HG03196 (cell line): ENCODE data around the gene HDGFL2.

ENCODE experiments used
- ATAC-seq: cut with Tn5 transposase; IDR thresholded peaks from one replicate; pipeline ENCODE4 v1.9.1; 2021; ENCODE audit not compliant: unreplicated experiment

HDGFL2 gene

DNA sequence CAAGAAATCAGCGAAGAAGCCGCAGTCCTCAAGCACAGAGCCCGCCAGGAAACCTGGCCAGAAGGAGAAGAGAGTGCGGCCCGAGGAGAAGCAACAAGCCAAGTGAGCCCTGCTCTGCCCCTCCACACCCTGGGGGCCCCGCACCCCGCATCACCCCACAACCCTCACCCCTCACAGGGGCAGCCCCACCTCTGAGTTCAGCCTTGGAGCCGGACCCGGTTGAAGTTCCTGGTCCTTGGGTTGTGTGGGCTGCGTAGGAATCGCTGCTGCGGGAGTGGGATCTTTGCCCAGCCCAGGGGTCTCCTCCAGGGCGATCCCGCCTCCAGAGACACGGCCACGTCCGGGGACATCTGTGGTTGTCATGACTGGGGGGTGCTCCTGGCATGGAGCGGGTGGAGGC lies 24.2 kb downstream of the HDGFL2 start:
- ATAC-seq = no peak

DNA sequence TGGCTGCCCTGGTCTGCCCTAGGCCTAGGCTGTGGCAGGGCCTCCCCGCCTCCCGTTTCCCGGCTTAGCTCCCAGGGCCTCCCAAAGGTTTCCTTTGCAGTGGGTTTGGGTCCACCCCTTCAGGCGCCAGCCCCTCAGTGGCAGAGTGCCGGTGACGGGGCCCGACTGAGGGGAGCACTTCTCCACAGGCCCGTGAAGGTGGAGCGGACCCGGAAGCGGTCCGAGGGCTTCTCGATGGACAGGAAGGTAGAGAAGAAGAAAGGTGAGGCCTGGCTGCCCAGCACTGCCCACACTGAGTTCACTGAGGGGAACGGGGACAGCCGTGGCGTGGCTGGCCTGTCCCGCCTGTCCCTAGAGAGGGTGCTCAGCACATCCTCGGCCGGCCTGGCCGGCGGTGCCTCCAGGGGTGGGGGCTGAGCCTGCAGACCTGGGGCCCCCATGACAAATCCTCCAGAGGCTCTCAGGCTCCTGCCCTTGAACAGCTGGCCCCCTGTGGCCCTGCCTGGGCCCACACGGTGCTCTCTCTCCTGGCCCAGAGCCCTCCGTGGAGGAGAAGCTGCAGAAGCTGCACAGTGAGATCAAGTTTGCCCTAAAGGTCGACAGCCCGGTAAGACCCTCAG lies 25.8 kb downstream of the HDGFL2 start:
- ATAC-seq = no peak

DNA sequence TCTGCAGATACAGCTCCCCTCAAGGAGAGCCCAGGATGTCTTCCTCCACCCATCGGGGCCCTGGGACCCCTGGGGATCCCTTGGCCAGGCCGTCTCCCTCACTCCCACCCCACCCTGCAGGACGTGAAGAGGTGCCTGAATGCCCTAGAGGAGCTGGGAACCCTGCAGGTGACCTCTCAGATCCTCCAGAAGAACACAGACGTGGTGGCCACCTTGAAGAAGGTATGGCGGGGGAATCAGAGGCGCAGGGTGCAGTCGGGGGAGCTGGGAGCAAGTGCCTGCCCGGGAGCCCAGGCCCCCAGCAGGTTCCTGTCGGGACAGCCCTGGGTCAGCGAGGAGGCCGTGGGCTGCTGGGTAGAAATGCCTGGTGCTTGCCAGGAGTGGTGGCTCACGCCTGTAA lies 26.6 kb downstream of the HDGFL2 start:
- no peak for ATAC-seq

DNA sequence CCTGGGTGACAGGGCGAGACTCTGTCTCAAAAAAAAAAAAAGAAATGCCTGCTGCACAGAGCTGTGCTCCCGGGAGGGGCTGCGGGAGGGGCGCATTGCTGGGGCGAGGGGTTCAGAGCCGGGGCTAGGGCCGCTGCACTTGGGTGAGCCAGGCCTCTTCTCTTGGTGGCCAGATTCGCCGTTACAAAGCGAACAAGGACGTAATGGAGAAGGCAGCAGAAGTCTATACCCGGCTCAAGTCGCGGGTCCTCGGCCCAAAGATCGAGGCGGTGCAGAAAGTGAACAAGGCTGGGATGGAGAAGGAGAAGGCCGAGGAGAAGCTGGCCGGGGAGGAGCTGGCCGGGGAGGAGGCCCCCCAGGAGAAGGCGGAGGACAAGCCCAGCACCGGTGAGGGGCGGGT lies 27.2 kb downstream of the HDGFL2 start:
- no peak for ATAC-seq

DNA sequence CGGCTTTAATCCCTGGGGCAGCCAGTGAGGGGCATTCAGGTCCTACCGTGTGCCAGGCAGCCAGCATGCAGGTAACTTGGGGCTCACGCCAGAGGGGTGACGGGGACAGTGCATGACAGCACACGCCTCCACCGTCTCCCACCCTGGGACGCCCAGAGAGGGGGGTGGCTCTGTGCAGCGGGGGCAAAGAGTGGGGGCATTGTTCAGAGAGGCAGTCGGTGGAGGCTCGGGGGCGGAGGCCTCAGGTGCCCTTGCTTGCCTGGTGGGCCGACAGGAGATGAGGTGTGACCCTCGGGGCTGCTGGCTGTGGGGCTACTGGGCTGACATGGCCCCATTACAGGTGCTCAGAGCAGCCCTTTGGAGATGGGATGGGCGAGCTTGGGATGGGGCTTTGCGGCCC lies 27.8 kb downstream of the HDGFL2 start:
- ATAC-seq = no peak

DNA sequence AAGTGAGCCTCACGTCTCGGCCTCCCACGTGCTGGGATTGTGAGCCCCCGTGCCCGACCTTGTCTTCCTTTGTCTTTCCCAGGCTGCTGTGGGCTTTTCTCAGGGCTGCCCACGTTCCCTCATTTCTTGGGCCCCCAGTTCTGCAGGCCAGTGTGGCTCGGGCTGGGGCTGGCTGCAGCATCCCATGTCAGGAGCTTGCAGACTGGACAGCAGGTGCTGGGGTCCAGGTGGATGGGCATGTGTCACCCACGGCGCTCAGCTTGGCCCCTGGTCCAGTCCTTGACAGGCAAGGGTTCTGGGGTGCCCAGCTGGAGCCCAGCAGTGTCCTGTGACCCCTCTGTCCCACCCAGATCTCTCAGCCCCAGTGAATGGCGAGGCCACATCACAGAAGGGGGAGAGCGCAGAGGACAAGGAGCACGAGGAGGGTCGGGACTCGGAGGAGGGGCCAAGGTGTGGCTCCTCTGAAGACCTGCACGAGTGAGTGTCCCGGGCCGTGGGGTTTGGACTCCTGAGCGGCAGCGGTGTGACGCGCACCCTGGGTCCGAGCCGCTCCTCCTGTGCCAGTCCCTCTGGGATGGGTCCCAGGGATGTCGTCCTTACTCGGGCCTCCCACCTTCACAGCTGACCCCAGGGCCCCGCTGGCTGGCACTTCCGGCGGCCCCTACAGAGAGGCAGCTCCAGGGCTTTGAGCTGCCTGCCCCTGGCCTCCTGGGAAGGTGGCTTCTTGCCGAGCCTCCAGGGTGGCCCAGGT lies 28.9 kb downstream of the HDGFL2 start:
- ATAC-seq = no peak

DNA sequence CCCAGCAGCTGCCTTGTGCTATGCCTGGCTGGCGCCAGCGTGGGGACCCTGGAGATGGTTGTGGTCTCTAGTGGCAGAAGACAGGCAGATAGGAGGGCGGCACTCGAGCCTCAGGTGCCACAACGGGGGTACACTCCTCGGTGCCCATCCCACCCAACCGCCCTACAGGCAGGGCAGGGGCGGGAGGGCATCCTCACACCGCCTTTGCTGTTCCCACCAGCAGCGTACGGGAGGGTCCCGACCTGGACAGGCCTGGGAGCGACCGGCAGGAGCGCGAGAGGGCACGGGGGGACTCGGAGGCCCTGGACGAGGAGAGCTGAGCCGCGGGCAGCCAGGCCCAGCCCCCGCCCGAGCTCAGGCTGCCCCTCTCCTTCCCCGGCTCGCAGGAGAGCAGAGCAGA lies 29.6 kb downstream of the HDGFL2 start:
- ATAC-seq = no peak

DNA sequence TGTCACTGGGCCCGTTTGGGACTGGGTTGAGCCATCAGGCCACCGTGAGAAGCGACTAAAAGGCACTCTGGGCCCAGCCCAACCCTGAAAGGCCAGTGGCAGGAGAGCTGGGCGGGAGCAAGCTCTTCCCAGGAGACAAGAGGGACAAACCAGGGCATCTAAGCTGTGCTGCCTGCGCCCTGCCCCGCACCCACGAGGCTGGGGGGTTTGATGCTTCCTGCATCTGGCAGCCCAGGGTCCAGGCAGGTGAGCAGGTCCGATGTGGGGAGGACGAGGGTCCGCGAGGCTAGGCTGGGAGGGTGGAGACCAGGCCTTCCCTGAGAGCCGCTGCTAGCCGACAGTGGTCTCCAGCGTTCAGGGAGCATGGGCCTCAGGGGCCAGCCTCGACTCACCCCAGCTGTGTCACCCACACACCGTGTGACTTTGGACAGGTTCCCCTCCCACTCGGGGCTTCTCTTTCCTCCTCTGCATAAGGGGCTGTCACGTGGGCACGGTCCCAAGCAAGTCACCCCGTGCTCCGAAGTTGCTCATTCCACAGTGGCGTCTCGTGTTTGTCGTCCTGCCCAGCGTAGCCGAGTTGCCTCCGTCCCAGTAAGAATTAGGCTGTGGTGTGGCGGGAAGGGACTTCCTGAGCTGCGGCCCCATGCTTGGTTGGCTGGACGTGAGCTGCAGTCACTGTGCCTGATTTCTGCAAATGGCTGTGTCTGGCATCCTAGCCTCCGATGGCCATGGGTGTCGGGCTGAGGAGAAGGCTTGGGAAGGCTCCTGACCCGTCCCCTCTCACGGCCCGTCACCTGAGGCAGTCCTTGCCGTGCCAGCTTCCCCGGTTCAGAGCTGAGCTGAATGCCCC lies 30.4 kb downstream of the HDGFL2 start:
- no peak for ATAC-seq

DNA sequence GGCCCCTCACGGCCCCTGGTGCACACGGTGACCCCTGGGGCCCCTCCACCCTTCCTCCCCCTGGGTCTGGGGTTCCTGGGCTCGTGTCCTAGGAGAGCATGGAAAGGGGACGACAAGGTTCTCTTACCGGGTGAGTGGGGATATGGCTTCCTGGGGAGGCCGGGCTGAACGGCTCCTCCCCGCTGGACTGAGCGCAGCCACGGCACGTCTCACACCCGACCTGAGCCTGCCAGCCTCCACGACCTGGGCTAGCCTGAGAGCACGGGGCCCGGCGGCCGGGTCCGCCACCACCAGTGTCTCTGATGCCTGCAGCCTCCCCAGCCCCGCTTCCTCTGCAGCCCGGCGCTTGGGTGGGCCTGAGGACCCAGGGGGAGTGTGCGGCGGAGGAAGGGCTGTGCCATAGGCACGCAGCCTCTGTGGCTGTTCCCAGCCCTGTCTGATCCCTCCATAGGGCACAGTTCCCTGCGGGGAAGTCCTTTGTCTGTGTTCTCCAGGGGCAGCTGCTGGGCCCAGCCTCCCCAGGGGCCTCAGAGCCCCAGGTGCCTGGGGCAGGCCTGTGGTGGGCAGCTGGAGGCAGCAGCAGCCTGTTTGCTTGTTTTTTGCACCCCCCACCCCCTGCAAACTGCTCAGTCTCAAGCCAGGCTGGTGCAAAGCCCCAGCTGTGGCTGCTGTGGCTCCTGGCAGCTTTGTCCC lies 31.2 kb downstream of the HDGFL2 start:
- ATAC-seq = no peak

DNA sequence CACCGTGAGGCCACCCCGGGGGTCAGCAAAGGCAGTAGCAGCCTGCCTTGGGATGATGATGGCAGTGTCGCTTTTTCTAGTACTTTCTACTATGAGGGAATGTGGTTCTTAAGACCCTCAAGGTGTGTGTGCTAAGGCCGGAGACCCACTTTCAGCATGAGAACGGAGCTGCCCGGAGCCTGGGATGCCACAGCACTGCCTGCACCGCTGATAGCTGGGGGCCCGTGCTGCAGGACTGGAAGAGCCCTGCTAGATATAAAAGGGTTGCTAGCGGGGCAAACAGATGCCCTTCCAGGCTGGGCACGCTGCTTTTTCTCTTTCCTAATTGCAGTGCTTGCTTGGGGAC lies 31.7 kb downstream of the HDGFL2 start:
- ATAC-seq = no peak

DNA sequence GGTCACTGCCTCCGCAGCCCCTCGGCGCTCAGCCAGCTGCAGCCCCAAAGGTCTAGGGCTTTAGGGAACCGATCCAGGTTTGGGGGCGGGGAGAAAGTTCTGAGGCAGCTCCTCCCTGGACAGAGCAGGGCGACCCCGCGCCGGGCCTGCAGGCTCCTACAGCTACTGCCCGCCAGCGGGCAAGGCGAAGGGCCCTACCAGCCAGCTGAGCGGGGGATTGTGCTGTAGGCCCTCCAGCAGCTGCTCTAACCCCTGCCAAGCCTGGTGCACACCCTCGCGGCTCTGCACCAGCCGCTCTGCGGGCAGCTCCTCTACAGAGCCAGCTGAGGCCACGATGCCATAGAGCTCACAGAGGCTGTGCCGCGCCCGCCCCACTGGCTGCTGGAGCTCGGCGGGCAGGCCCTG lies 32.2 kb downstream of the HDGFL2 start:
- no peak for ATAC-seq

DNA sequence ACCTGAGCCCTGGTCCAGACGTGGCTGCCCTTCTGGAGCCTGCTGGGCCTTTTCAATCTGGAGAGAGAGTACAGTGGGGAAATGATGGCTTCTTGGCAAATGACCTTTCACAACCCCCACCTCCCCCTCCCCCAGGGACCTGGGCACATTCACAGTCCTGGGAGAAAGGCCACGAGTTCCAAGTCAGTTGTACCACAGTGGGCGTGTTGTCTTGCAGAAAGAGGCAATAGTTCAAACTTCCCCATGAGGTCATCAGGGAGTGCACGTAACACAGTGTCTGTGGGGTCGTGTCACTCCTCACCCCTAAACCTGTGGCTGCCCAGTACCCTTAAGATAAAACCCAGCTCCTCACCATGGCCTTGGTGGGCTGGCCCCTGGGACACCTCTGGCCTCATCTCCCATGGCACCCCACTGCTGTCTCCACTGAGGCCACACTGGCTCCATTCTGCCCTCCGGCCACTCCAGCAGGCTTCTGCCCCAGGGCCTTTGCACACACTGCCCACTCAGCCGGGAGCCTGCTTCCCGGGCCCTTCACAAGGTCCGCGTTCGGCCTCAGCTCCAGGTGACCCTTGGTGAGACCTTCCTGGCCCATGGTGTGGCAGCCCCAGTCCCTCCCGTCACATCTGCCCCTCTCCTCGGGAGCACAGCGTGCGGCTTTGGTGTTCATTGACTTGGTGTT lies 32.9 kb downstream of the HDGFL2 start:
- ATAC-seq = no peak

DNA sequence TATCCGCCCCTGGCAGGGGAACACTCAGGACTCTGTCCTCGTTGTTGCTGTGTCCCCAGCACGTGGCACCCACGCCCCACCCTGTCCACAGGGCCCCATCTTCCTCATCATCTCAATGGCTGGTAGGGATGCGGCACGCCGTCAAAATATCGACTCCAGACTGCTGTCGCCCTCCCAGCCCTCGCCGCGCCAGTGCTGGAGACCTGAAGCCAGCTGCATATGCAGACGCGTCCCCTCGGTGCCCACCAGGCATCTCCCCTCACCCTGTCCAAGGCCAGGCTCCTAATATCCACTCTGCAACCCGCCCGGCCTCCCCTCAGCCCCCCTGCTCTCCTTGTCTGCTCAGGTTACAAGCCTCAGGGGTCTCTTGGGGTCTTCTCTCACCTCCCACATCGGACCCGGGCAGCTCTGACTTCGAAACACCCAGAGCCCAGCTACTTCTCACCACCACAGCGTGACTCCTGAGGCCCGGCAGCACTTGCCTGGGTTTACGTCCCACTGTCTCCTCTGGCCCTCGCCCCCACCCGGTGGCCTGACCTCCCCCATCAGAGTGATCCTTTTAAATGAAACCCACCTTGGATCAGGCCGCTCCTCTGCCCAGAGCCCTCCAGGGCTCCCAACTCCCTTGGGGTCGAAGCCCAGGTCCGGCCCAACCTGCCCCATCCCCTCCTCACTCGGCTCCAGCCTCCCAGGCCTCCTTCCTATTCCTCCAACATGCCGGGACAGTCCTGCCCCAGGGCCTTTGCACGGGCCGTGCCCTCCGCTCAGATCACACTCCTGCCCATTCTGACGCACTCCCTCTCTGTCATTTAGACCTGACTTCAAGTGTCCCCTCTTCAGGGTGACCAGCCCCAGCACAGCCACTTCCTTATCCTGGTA lies 33.7 kb downstream of the HDGFL2 start:
- ATAC-seq = no peak

DNA sequence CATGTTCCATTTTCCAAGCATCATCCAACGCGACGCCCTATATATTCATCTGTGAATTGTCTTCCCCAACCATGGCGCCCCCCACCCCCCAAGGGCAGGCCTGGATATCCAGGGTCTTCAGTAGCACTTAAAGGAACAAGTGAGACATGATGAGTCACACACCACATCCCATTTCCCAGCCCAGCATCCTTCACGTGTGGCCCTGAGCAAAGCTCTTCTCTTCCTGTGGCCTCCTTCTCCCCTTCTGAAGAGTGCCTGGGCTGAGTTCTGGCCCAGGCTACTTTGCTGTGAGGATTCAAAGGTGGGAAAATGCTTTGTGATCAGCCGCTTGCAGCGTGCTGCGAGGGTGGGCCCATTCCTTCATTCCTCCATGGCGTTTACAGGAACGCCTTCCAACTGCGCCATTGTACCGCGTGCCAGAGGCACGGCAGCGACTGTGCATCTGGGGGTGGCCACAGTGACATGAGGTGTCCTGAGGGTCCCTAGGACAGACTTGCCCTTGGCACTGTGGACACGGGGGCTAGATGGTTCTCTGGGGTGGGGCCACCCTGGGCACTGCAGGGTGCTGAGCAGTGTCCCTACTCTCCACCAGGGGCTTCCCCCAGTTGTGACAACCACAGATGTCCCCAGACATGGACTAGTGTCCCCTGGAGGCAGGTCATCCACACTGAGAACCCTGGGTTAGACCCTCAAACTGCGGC lies 34.5 kb downstream of the HDGFL2 start:
- no peak for ATAC-seq

DNA sequence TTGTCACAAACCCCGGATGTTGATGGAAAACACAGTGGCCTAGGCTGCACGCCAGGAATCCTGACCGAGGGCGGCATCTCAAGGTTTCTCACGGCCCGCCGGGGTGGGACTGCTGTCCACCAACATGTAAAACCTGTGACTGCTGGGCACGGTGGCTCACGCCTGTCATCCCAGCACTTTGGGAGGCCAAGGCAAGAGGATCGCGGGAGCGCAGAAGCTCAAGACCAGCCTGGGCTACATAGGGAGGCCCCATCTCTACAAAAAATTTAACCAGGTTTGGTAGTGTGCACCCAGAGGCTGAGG lies 35.0 kb downstream of the HDGFL2 start:
- no peak for ATAC-seq

DNA sequence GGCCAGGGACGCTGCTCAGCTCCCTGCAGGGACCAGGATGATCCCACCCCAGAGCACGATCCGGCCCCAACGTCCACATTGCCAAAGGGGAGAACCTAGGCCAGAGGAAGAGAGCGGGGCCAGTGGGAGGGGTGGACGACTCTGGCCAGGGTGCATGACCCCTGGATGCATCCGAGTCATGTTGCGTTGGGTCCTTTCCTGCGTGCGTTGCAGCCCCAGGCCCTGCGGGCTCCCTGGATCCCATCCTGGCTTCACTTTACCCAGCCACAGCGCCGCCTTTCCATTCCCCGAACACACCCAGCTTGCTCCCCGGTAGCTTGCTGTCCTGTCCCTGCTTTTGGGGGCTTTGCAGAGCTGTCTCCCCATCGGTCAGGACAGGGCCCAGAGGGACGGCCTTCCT lies 35.7 kb downstream of the HDGFL2 start:
- no peak for ATAC-seq

DNA sequence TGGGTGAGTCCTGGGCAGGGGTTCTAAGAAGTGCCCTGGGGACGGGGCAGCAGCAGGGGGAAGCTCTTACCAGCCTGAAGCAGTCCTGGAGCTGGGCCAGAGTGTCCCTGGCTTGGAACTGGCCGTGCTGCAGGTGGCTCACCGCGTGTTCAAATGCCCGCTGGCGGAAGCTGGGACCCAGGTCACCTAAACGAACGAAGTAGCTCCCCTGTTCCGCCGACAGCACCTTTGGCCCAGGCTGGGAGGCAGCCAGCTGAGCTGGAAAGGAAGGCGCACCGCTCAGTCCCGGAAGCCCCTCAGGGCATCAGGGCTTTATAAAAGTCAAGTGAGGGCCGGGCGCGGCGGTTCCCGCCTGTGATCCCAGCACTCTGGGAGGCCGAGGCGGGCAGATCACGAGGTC lies 36.6 kb downstream of the HDGFL2 start:
- ATAC-seq = no peak

DNA sequence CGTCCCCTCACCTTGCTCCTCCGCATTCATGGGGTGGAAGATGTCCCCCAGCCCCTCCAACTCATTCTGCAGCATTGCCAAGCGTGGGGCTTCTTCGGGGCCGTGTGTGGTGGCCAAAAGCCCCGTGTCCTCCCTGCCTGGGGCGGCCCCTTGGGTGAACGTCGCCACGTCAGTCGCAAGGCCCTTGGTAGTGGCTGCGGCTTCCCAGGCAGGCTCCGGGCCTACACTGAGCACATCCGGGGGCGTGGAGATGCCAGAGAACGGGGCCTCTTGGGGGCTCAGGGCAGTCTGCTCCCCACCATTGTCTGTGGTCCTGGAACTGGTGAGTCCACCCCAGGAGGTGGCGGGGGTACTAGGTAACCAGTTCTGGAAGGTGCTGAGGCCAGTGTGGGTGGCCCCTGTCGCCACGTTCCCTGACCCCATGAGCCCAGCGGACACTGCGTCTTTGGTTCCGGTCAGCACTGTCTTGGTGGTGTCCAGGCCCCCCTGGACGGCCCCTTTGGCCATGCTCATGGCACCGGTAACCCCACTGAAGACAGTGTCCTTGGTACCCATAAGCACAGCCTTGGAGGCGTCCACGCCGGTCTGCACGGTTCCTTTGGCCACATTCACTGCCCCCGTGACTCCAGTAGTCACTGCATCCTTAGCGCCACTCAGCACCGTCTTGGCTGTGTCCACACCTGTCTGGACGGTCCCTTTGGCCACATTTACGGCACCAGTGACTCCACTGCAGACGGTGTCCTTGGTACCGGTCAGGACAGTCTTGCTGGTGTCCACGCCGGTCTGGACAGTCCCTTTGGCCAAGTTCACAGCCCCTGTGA lies 38.5 kb downstream of the HDGFL2 start:
- ATAC-seq = no peak
